GM21390 (cell line): ENCODE results near the gene CGN.

Experiments
- ATAC-seq: cut with Tn5 transposase; IDR thresholded peaks from one replicate; pipeline ENCODE4 v1.9.1; 2021; ENCODE audit not compliant: unreplicated experiment

CGN gene

GRCh38 chr1:151547119-151547899 lies 36.1 kb downstream of the CGN start:
- ATAC-seq = no peak

GRCh38 chr1:151547900-151548230 lies 36.7 kb downstream of the CGN start:
- no peak for ATAC-seq

- no peak for ATAC-seq
These were observed 38.0 kb downstream of the CGN start for GRCh38 chr1:151549199-151549598.

- no peak for ATAC-seq
These were observed 42.5 kb downstream of the CGN start for GRCh38 chr1:151553659-151554058.

GRCh38 chr1:151556052-151556451 lies 44.9 kb downstream of the CGN start:
- no peak for ATAC-seq

- no peak for ATAC-seq
These were observed 51.5 kb downstream of the CGN start for GRCh38 chr1:151562661-151563060.

GRCh38 chr1:151563376-151563775 lies 52.2 kb downstream of the CGN start:
- ATAC-seq = no peak

GRCh38 chr1:151565502-151566189 lies 54.5 kb downstream of the CGN start:
- no peak for ATAC-seq

GRCh38 chr1:151568626-151569088 lies 57.5 kb downstream of the CGN start:
- ATAC-seq = no peak

- no peak for ATAC-seq
These were observed 59.6 kb downstream of the CGN start for GRCh38 chr1:151570819-151571218.

- no peak for ATAC-seq
These were observed 63.7 kb downstream of the CGN start for GRCh38 chr1:151574575-151575529.

GRCh38 chr1:151577173-151577572 lies 66.0 kb downstream of the CGN start:
- no peak for ATAC-seq

- no peak for ATAC-seq
These were observed 67.8 kb downstream of the CGN start for GRCh38 chr1:151578941-151579340.

- no peak for ATAC-seq
These were observed 68.4 kb downstream of the CGN start for GRCh38 chr1:151579436-151580225.

- no peak for ATAC-seq
These were observed 70.3 kb downstream of the CGN start for GRCh38 chr1:151581451-151581850.

GRCh38 chr1:151581921-151582320 lies 70.7 kb downstream of the CGN start:
- no peak for ATAC-seq

- ATAC-seq = no peak
These were observed 72.6 kb downstream of the CGN start for GRCh38 chr1:151583796-151584195.

GRCh38 chr1:151584278-151584677 lies 73.1 kb downstream of the CGN start:
- ATAC-seq = no peak

GRCh38 chr1:151584780-151585179 lies 73.6 kb downstream of the CGN start:
- ATAC-seq = no peak

GRCh38 chr1:151585622-151586021 lies 74.4 kb downstream of the CGN start:
- ATAC-seq = no peak
